Spinal cord (tissue), 10 donors: ENCODE results near the gene GREB1L. TPM values are rescaled to one million over a fixed set of nuclear protein-coding genes. Genes with fewer than 3 reads are reported as not detected.
"Not testable (repeated sequence)": the region's sequence is repeated elsewhere in the genome, so short reads cannot be mapped to it uniquely, and the experiment has no call there.

Source experiments
- DNase-seq, 6 donors: peaks; one replicate each; pipeline versions ENCODE4 v3.0.0 to v3.0.0-alpha.2; 2013 to 2015; ENCODE audit warnings: low spot score in 6 of 6, low read depth in 4 of 6
- H3K27ac ChIP-seq: one replicate; pipeline ENCODE4 v1.5.1; 2013; ENCODE audit warnings: low read depth, low read length, control low read depth
- H3K27me3 ChIP-seq: one replicate; pipeline ENCODE4 v1.6.1; 2013; ENCODE audit warnings: low read length; ENCODE audit not compliant: control insufficient read depth, insufficient read depth
- H3K36me3 ChIP-seq: one replicate; pipeline ENCODE4 v1.6.1; 2013; ENCODE audit warnings: low read length; ENCODE audit not compliant: control insufficient read depth, insufficient read depth
- H3K4me1 ChIP-seq: one replicate; pipeline ENCODE4 v1.6.1; 2013; ENCODE audit warnings: low read length; ENCODE audit not compliant: control insufficient read depth, insufficient read depth
- H3K4me3 ChIP-seq: one replicate; pipeline ENCODE4 v1.5.1; 2013; ENCODE audit warnings: low read depth, low read length, control low read depth
- H3K9me3 ChIP-seq: one replicate; pipeline ENCODE4 v1.6.1; 2013; ENCODE audit warnings: low read length; ENCODE audit not compliant: control insufficient read depth, insufficient read depth
- WGBS: methylation state at CpG from one replicate; pipeline ENCODE4 v1.1.5; 2013; ENCODE audit warnings: missing lambda C conversion rate; ENCODE audit not compliant: insufficient coverage; 5-methylcytosine and 5-hydroxymethylcytosine counted together
- polyA plus RNA-seq, 2 donors: library from polyadenylated mRNA; unstranded; fragments of 120-200 nt; gene quantifications; one replicate each; pipeline ENCODE4 v1.2.1, GENCODE V29; 2013; ENCODE audit not compliant: insufficient read length in 2 of 2
- total RNA-seq, 2 donors: library from RNA; depleted of rRNA in 1 of 2; stranded (reverse); fragments of 120-200 nt in 1 of 2; fragments of >200 nt in 1 of 2; gene quantifications; one replicate each; pipeline versions ENCODE4 v1.2.3 to v1.2.4, GENCODE V29; 2013 to 2014
- donor health status: healthy.

The GREB1L gene
- total and polyA plus RNA-seq, 4 donors: 4.6 to 13.8 (median 6.5) TPM

GRCh38 chr18:21366896-21367295, 124.9 kb downstream of the GREB1L start:
- WGBS: 73% methylated on average over 1 of the region's 2 CpGs
- H3K4me3 ChIP-seq: no peak overlapping the region
- DNase-seq: no peak
- no peaks in the 10 kb centered on the region for H3K36me3 ChIP-seq
- no peaks in the 10 kb centered on the region for H3K9me3 ChIP-seq
- H3K4me1 ChIP-seq: no peaks in the 10 kb centered on the region
- no peak overlapping the region for H3K27ac ChIP-seq
- no peaks in the 10 kb centered on the region for H3K27me3 ChIP-seq

- no peaks in the 10 kb centered on the region for H3K27me3 ChIP-seq
- no peak for DNase-seq
- 56% methylated on average over 3 of the region's 4 CpGs for WGBS
- no peak overlapping the region for H3K4me3 ChIP-seq
- H3K9me3 ChIP-seq: no peaks in the 10 kb centered on the region
- no peaks in the 10 kb centered on the region for H3K36me3 ChIP-seq
- H3K4me1 ChIP-seq: no peaks in the 10 kb centered on the region
- no peak overlapping the region for H3K27ac ChIP-seq
These were observed 127.1 kb downstream of the GREB1L start for GRCh38 chr18:21369146-21369545.

- not testable (repeated sequence) for H3K27ac ChIP-seq, H3K4me1 ChIP-seq, H3K36me3 ChIP-seq, H3K4me3 ChIP-seq, H3K27me3 ChIP-seq, DNase-seq, H3K9me3 ChIP-seq
- 83% methylated on average over 2 of the region's 7 CpGs for WGBS
These were observed 127.6 kb downstream of the GREB1L start for GRCh38 chr18:21369597-21369996.

- Histone ChIP-seq H3K27ac (no peak overlapping the region), H3K4me3 (no peak overlapping the region), H3K9me3 (no peaks in the 10 kb centered on the region), H3K4me1 (no peaks in the 10 kb centered on the region), H3K36me3 (no peaks in the 10 kb centered on the region), H3K27me3 (no peaks in the 10 kb centered on the region)
- DNase-seq: no peak
- WGBS: no CpG with 5 or more reads among the region's 1 CpG
These were observed 141.0 kb downstream of the GREB1L start for GRCh38 chr18:21383031-21383430.

DNA sequence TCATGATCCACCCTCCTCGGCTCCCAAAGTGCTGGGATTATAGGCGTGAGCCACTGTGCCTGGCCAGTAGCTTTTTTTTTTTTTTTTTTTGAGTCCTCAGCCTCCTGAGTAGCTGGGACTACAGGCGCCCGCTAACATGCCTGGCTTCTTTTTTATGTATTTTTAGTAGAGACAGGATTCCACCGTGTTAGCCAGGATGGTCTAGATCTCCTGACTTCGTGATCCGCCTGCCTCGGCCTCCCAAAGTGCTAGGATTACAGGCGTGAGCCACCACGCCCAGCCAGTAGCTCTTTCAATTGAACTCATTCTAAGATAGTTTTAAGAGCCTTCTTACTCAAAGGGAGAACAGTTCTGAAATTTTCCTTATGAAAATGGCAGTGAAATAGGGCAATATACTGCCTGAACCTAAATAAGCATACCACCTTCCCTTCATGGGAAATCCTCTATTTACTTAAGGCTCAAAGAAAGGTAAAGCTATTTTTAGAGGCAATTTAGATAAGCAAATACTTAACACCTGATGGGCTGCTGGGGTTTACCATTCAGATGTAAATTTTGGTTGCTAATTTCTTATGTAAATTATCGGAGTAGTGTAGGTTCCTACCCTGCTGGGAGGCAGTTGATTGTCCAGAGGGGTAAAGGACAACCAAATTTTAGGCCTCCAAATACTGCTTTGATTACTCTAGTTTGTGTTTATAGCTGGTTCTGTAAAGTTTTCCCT, 144.7 kb downstream of the GREB1L start:
- no peaks in the 10 kb centered on the region for H3K9me3 ChIP-seq
- H3K27me3 ChIP-seq: no peaks in the 10 kb centered on the region
- no peaks in the 10 kb centered on the region for H3K36me3 ChIP-seq
- no peaks in the 10 kb centered on the region for H3K4me1 ChIP-seq
- H3K27ac ChIP-seq: no peak overlapping the region
- DNase-seq: no peak
- H3K4me3 ChIP-seq: no peak overlapping the region
- WGBS: 59% methylated on average over 5 of the region's 11 CpGs

- Histone ChIP-seq H3K9me3 (no peaks in the 10 kb centered on the region), H3K27me3 (no peaks in the 10 kb centered on the region), H3K36me3 (peaks cover 2% of the 10 kb centered on the region), H3K4me1 (no peaks in the 10 kb centered on the region), H3K27ac (no peak overlapping the region), H3K4me3 (no peak overlapping the region)
- WGBS: no CpG with 5 or more reads among the region's 2 CpGs
- DNase-seq: peak in 1 of 6 donors; percentile 21
These were observed 145.9 kb downstream of the GREB1L start for GRCh38 chr18:21387886-21388285.

- no peaks in the 10 kb centered on the region for H3K9me3 ChIP-seq
- H3K27ac ChIP-seq: no peak overlapping the region
- H3K4me1 ChIP-seq: no peaks in the 10 kb centered on the region
- no CpG with 5 or more reads among the region's 2 CpGs for WGBS
- no peaks in the 10 kb centered on the region for H3K27me3 ChIP-seq
- no peak overlapping the region for H3K4me3 ChIP-seq
- H3K36me3 ChIP-seq: peaks cover 3% of the 10 kb centered on the region
- no peak for DNase-seq
These were observed 147.3 kb downstream of the GREB1L start for GRCh38 chr18:21389283-21389682.

DNA sequence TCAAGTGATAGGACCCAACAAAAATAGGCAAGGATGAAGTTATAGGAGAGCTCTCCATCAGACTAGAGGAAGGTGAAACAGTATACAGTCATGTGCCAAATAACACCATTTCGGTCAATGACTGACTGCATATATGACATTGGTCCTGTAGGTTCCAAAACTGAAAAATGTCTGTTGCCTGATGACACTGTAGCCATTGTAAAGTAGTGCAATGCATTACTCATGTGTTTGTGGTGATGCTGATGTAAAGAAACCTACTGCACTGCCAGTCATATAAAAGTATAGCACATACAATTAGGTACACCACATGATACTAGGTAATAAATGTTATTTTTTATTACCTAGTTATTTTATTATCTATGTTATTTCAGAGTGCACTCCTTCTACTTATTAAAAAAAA, 147.9 kb downstream of the GREB1L start:
- DNase-seq: no peak
- H3K36me3 ChIP-seq: peaks cover 3% of the 10 kb centered on the region
- H3K4me3 ChIP-seq: no peak overlapping the region
- no peak overlapping the region for H3K27ac ChIP-seq
- H3K4me1 ChIP-seq: no peaks in the 10 kb centered on the region
- no CpG with 5 or more reads among the region's 1 CpG for WGBS
- H3K27me3 ChIP-seq: no peaks in the 10 kb centered on the region
- no peaks in the 10 kb centered on the region for H3K9me3 ChIP-seq

GRCh38 chr18:21391074-21391673, 149.1 kb downstream of the GREB1L start:
- WGBS: no CpG with 5 or more reads among the region's 3 CpGs

DNA sequence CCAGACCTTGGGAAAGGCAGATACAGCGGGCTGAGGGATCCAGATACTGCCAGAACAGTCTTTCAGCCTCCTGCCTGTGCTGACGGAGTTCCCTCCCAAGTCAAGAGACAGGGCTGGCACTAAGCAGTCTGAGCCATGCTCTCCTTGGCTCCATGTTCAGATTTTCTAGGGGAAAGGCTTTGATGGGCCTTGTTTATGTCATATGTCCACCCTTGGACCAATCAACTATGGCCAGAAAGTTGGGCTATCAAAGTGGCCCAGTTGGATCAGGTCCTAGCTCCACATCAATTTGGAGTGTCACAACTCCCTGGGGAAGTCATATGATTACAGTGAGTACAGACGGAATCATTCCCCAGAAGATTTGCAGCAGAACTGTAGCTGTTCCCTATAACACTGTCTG, 152.0 kb downstream of the GREB1L start:
- Histone ChIP-seq H3K27me3 (no peaks in the 10 kb centered on the region), H3K4me3 (no peak overlapping the region), H3K27ac (no peak overlapping the region), H3K9me3 (no peaks in the 10 kb centered on the region), H3K36me3 (peaks cover 3% of the 10 kb centered on the region), H3K4me1 (no peaks in the 10 kb centered on the region)
- peak in 1 of 6 donors; percentile 30 for DNase-seq
- 100% methylated on average over 2 of the region's 3 CpGs for WGBS

More at GRCh38 chr18:21391074-21391673, 149.1 kb downstream of the GREB1L start:
- H3K4me3 ChIP-seq: no peak overlapping the region
- DNase-seq: no peak
- H3K27ac ChIP-seq: no peak overlapping the region
- no peaks in the 10 kb centered on the region for H3K4me1 ChIP-seq
- H3K36me3 ChIP-seq: peaks cover 3% of the 10 kb centered on the region
- H3K27me3 ChIP-seq: no peaks in the 10 kb centered on the region
- no peaks in the 10 kb centered on the region for H3K9me3 ChIP-seq
